Measurements from ENCODE around the gene TMEM80.
"Not testable (repeated sequence)": the region's sequence is repeated elsewhere in the genome, so short reads cannot be mapped to it uniquely, and the experiment has no call there.

TMEM80 gene

GRCh38 chr11:721741-722345, 26.2 kb downstream of the TMEM80 start:
- DNase-seq (ENCODE audit: low spot score): no peak

- no peak for DNase-seq (ENCODE audit: low spot score)
Measured at GRCh38 chr11:722346-722811, 26.8 kb downstream of the TMEM80 start.

GRCh38 chr11:723120-723883, 27.7 kb downstream of the TMEM80 start:
- peak; percentile 47 for DNase-seq (ENCODE audit: low spot score)

- DNase-seq (ENCODE audit: low spot score): no peak
Measured at GRCh38 chr11:724049-724777, 28.6 kb downstream of the TMEM80 start.

GRCh38 chr11:724778-725386, 29.3 kb downstream of the TMEM80 start:
- no peak for DNase-seq (ENCODE audit: low spot score)

- DNase-seq (ENCODE audit: low spot score): no peak
Measured at GRCh38 chr11:725624-726202, 30.1 kb downstream of the TMEM80 start.

GRCh38 chr11:726278-727220, 30.9 kb downstream of the TMEM80 start:
- no peak for DNase-seq (ENCODE audit: low spot score)

- no peak for DNase-seq (ENCODE audit: low spot score)
Measured at GRCh38 chr11:727281-727701, 31.7 kb downstream of the TMEM80 start.

GRCh38 chr11:727859-728748, 32.5 kb downstream of the TMEM80 start:
- DNase-seq (ENCODE audit: low spot score): peak; percentile 97

- no peak for DNase-seq (ENCODE audit: low spot score)
Measured at GRCh38 chr11:728901-729491, 33.4 kb downstream of the TMEM80 start.

GRCh38 chr11:729492-730074, 34.0 kb downstream of the TMEM80 start:
- no peak for DNase-seq (ENCODE audit: low spot score)

GRCh38 chr11:733072-733471, 37.5 kb downstream of the TMEM80 start:
- DNase-seq (ENCODE audit: low spot score): no peak

GRCh38 chr11:734541-734940, 38.9 kb downstream of the TMEM80 start:
- DNase-seq (ENCODE audit: low spot score): not testable (repeated sequence)

- DNase-seq (ENCODE audit: low spot score): no peak
Measured at GRCh38 chr11:737366-737765, 41.8 kb downstream of the TMEM80 start.

GRCh38 chr11:737899-738298, 42.3 kb downstream of the TMEM80 start:
- DNase-seq (ENCODE audit: low spot score): not testable (repeated sequence)

GRCh38 chr11:742156-742546, 46.5 kb downstream of the TMEM80 start:
- DNase-seq (ENCODE audit: low spot score): no peak

GRCh38 chr11:742571-743201, 47.1 kb downstream of the TMEM80 start:
- DNase-seq (ENCODE audit: low spot score): no peak

GRCh38 chr11:745428-745827, 49.8 kb downstream of the TMEM80 start:
- DNase-seq (ENCODE audit: low spot score): no peak
